ENCODE results near the gene PAQR7.

Gene PAQR7

GRCh38 chr1:25875154-25875855 is at the start of gene PAQR7:
Gene PAQR7, minus strand, starts transcription at chr1:25875708. Its CDS starts 11,869 bp downstream, at chr1:25863839.
- TF ChIP-seq CTCF (IDR thresholded peaks at IDR 0.05; ENCODE audit: low read depth, low read length): no peak
- H3K4me3 ChIP-seq (ENCODE audit: low read depth, low read length): peak within 1 kb of the TSS; percentile 73

- H3K4me3 ChIP-seq (ENCODE audit: low read depth, low read length): no peak overlapping the region
- TF ChIP-seq CTCF (IDR thresholded peaks at IDR 0.05; ENCODE audit: low read depth, low read length): no peak
These were observed 48.9 kb upstream of the PAQR7 start for GRCh38 chr1:25924454-25924853.

- TF ChIP-seq CTCF (IDR thresholded peaks at IDR 0.05; ENCODE audit: low read depth, low read length): no peak
- H3K4me3 ChIP-seq (ENCODE audit: low read depth, low read length): peak overlapping the region; percentile 50
These were observed 47.6 kb upstream of the PAQR7 start for GRCh38 chr1:25922971-25923552.

- peak overlapping the region; percentile 50 for H3K4me3 ChIP-seq (ENCODE audit: low read depth, low read length)
- no peak for TF ChIP-seq CTCF (IDR thresholded peaks at IDR 0.05; ENCODE audit: low read depth, low read length)
These were observed 46.8 kb upstream of the PAQR7 start for GRCh38 chr1:25922056-25922970.

- no peak for TF ChIP-seq CTCF (IDR thresholded peaks at IDR 0.05; ENCODE audit: low read depth, low read length)
- H3K4me3 ChIP-seq (ENCODE audit: low read depth, low read length): no peak overlapping the region
These were observed 43.1 kb upstream of the PAQR7 start for GRCh38 chr1:25918615-25919014.

GRCh38 chr1:25917996-25918395 is 42.5 kb upstream of the PAQR7 start:
- TF ChIP-seq CTCF (IDR thresholded peaks at IDR 0.05; ENCODE audit: low read depth, low read length): no peak
- H3K4me3 ChIP-seq (ENCODE audit: low read depth, low read length): no peak overlapping the region

Measured in WI38 (cell line).